Activated CD8-positive, alpha-beta memory T cell treated with anti-CD3 and anti-CD28 coated beads for 4 hours (primary cell): ENCODE measurements around the gene MICAL2.

Experiments
- DNase-seq, 2 donors: peaks; one replicate each; pipeline ENCODE4 v3.0.0-alpha.2; 2020; ENCODE audit warnings: low read depth in 2 of 2

The MICAL2 gene

DNA sequence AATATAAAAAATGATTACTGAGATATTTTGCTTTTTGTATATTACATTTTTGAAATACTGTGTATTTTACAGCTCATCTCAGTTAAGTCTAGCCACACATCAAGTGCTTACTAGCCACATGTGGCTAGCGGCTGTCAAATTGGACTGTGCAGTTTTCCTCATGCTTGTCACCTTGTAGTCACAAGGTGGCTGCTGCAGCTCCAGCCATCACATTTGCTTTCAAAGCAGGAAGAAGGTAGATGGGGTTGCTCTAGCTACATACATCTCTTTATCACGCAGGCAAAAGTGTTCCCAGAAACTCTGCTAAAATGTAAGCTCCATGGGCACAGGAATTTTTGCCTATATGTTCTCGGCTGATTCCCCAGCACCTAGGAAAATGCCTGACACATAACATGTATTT lies 61.5 kb downstream of the MICAL2 start:
- no peak for DNase-seq

DNA sequence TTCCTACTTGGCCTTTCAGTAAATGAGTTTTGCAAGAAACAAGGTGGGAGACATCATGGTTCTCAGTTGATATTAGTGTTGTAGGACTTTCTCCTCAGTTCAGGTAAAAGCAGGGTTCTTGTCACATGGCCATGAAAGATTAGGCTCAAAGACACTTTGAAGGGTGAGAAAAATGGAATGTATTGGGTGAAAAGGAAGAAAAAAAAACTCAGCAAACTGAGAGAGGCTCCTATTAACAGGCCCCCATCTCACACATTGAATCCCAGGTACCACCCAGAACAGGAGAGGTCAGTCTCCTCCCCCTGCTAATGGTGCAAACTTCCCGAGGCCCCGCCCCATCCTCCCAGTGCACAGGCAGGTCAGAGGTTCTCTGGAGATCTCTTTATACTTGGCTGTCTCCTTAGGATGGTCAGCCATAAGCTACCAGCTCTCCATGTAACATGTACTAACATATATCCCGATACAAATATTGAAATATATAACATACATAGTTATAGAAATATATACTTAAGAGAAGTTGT lies 62.2 kb downstream of the MICAL2 start:
- no peak for DNase-seq

DNA sequence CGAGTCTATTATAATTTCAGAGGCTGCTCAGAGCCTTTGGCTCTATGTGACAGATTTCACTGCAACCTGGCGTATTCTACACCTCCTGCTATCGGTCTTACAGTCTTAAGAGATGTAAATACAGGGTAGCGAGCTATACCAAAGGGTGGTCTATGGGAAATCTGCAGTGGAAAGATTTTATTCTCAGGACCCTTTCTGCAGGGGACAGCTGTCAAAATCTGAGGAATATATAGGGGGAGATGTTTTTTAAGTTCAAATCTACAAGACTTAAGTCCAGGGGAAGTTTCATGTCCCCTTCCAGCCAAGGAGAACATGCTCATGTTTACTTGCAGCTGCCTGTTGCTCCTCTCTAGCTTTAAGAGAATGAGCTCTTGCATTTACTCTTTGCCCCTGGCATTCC lies 62.7 kb downstream of the MICAL2 start:
- no peak for DNase-seq

DNA sequence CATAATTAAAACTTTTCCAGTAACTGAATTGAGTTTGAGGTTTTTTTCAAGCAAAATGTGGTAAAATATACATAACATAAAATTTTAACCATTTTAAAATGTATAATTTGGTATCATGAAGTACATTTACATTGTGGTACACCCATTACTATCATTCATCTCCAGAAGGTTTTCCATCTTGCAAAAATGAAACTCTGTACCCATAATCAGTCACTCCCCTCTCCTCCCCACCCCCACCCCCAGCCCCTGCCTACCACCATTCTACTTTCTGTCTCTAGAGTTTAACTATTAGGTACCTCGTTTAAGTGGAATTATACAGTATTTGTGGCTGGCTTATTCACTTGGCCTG lies 63.7 kb downstream of the MICAL2 start:
- DNase-seq = no peak

DNA sequence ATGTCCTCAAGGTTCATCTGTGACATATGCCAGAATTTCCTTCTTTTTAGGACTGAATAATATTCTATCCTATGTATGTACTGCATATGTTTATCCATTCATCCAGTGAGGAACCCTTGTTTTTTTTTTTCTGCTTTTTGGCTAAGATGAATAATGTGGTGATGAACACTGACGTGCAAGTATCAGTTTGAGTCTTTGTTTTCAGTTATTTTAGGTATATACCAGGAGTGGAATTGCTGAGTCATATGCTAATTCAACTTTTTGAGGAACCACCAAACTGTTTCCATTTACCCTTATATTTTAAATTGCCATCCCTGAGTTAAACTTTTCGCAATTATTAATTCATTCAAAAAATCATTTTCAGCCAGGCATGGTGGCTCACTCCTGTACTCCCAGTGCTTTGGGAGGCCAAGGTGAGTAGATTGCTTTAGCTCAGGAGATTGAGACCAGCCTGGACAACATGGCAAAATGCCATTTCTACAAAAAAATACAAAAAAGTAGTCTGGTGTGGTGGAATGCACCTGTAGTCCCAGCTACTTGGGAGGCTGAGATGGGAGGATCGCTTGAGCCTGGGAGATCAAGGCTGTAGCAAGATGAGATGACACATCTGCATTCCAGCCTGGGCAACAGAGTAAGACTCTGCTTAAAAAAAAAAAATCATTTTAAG lies 64.2 kb downstream of the MICAL2 start:
- DNase-seq = no peak

DNA sequence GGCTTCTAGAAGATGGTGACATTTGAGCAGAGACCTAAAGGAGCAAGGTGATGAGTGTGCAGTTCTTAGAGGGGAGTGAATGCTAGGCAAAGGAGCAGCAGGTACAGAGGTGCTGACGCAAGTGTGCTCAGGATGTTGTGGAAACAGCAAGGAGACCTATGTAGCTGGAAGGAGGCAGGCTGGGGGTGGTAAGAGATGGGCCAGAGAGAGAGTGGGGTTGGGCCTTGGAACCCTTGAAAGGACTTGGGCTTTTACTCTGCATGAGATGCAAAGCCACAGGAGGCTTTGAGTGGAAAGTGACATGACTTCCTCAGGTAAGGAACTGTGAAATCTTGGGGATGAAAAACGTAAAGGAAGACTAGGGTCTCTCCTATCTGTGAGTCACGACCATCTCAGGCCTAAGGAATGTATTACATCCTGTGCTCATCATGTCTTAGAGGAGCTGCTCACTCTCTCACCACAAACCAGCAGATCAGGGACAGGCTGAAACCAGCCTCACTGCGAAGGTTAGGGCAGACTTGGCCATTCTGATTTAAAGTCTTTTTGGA lies 65.4 kb downstream of the MICAL2 start:
- DNase-seq = no peak

GRCh38 chr11:12176410-12176809 lies 66.0 kb downstream of the MICAL2 start:
- DNase-seq = no peak

GRCh38 chr11:12177739-12178338 lies 67.4 kb downstream of the MICAL2 start:
- no peak for DNase-seq

DNA sequence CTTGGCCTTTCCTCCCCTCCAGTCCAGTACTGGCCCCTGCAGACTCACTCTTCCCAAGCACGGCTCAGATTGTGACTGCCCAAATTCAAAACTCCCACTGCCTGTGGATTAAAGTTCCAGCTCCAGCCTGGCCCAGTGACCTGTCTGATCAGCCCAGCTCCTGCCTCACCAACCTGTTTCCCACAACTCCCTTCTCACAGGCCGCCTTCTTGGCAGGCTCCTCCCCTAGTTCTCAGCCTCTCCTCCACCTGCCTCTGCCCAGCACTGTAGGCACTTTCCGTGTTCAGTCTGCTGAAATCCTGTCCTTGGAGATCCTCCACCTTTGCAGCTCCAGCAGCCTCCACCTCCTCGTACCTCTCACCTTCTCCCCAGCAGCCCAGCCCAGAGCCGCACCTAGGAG lies 68.6 kb downstream of the MICAL2 start:
- no peak for DNase-seq

DNA sequence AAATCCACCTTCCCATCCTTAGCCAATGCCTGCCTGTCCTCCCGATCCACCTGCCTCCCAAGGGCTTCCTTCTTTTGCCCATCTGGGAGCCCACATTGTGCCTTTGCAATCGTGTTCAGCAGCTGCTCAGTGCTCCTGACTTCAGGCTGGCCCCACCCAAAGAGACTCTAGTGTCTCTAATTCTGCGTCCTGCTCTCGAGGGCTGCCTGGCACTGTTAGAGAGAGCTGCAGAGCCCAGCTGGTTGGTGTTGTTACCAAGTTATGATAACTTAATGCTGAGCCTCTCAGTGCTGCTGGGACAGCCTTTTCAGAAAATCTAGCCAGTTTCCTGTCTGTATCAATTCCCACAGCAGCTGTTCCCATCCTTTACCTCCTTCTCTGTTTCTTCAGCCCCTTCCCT lies 69.1 kb downstream of the MICAL2 start:
- no peak for DNase-seq

DNA sequence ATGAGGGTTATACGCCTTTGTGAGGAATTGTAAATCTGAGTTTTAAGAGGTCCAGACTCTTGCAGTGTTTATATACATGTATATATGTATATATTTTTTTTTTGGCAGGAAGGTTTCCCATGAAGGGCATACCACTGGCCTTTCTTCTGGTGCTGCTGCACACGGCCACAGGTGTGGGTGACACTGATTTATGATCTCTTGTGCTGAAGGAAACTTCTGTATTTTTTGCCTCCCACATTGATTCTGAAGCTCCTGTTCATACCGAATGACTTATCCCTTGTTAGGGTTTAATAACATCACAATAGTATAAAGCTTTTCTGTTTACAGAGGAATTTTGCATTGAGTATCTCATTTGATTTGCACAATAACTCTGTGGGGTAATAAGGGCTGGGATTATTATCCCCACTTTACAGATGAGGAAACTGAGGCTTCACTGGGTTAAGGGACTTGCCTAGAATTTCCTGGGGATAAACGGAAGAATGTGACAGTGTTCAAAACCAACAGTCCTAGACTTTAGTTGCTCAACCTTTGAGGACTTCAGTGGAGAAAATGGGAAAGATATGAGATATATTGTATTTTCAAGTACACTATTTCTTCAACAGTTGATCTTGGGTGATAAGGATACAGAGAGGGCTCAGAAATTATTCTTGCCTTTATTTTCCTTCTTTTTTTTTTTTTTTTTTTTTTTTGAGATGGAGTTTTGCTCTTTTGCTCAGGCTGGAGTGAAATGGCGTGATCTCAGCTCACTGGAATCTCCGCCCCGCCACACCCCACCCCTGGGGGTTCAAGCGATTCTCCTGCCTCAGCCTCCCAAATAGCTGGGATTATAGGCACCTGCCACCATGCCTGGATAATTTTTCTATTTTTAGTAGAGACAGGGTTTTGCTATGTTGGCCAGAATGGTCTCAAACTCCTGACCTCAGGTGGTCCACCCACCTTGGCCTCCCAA lies 70.1 kb downstream of the MICAL2 start:
- no peak for DNase-seq

DNA sequence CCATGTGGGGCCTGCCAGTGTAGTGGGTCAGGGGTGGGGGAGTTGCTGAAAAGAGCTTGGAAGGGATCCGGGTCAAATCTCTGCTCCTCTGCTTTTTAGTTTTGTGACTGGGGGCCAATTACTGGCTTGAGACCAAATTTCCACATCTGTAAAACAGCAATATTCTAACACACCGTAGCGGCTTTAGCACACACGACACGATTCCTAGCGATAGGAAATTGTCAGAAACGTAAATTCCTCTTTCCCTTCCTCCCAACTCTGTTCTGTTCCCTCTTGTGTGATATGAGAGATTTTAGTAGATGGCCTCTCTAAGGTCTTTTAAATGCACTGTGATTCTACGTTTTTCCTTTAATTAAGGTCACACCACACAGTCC lies 71.9 kb downstream of the MICAL2 start:
- DNase-seq = no peak

DNA sequence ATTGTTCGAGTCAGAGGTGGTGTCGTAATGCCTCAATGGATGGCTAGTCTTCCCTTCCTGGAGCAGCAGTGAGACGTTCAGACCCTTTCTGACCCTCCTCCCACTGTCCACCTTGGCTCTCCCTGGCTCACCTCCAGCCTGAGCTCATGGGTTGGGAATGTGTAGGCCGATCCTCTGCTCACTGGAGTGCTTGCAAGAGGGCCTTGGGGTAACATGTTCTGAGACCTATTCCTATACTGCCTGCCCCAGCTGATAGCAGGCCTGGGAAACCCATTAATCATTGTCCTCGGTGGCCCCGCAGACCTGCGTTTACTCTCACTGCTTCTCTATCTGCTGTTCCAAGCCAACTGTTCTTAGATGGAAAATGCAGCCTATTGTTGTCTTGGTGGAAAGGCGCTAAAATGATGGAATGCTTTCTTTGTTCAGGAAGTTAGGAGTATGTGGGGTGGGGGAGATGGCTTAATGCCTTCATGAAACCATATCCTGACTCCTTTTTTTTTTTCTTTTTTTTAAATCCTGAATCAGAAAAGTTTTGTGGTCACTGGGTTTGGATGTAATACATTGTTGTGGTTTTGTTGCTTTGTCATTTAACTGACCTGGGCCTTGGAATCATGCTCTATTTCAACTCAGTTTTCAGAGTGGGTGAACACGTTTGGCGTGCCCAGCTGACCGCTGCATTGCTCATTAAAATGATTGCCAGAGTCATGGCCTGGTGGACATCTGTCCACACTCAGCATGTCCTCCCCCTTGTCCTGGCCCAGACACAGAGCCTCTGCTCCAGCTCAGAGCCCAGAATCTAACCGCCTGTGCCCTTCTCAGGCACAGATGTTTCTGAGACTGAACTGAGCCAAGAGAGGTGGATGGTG lies 72.5 kb downstream of the MICAL2 start:
- DNase-seq = no peak

- DNase-seq = no peak
Measured at GRCh38 chr11:12183827-12184620, 73.6 kb downstream of the MICAL2 start.

DNA sequence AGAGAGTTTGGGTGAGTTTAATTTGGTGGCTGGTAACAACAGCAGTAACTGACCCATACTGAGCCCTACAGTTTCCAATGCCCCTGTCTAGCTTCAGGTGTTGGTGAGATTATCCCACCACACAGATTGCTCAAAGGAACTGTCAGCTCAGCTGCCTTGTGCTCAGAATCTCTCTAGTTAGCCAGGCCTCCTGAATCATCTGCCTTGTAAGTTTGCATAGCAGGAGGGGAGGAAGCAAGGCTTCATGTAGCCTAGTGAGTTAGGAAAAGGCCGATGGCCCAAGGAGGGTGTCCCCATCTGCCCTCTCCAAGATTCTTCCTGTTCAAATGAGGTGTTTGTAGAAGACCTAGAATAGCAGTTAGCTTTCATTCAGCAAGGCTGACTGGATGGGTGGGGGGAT lies 74.3 kb downstream of the MICAL2 start:
- DNase-seq = no peak

- no peak for DNase-seq
Measured at GRCh38 chr11:12185106-12185690, 74.8 kb downstream of the MICAL2 start.

DNA sequence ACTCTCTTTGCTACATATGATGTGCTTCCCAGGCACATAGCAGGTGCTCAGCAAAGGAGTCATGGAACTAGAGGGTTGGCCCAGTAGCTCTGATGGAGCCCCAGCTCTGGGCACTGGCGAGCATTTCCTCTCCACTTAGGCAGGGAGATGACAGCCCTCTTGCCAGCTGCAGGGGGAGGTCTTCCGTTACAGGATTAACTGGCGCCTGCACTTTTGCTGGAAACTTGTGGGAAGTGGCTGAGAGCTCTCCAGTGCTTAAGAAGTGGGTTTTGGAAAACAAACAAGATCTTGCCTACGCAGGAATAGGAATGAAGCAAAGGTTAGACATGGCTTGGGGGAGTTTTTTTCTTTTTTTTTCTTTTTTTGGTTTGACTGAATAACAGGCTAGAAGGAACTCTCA lies 75.5 kb downstream of the MICAL2 start:
- DNase-seq = no peak

GRCh38 chr11:12186701-12187100 lies 76.3 kb downstream of the MICAL2 start:
- DNase-seq = no peak

DNA sequence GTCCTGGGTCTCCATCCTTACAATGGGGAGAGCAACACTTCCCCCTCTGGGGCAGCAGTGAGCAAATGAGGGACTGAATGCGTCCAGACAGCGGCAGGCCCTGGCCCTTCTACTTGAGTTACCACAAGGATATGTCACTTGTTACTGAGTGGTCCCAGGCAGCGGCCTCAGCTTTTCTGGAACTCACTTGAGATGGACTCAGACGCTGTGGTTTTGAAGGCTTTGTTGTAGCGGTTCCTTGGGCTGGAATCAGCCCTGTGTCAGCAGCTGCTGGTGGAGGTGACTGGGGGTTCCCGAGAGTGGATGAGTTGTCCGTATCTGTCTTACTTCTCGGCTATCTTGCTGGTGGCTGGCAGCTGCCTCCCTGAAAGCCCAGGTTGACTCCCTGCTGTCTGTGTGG lies 77.0 kb downstream of the MICAL2 start:
- no peak for DNase-seq
